Measurements from ENCODE around the gene KSR1.

KSR1 gene

DNA sequence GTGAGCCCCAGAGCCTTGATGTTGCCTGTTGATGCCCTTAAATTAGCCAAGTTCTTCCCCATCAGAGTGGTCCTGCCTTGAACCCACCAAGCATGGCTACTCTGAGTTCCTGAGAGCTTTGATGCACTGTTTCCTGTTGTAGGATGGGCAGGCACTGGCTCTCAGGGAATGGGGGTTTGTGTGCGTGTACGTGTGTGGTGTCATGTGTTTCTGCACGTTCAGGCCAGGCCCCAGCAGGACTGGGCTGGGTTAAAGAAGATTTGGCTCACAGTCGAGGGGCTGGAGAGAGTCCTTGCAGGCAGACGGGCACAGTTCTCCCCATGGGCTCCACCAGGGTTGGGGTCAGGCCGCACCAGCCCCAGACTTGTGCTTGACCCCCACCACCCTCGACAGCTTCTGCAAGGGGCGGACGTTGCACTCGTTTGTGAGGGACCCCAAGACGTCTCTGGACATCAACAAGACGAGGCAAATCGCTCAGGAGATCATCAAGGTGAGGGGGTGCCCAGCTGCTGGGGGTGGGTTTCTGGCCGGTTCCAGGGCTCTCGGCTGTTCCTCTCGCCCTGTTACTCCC, 151.4 kb downstream of the KSR1 start:
- Histone ChIP-seq H3K27ac (ENCODE audit: low read length) (no peak overlapping the region), H3K4me2 (ENCODE audit: low read length) (no peak overlapping the region), H3K9me3 (ENCODE audit: insufficient read depth, low read length) (no peaks in the 10 kb centered on the region), H3K79me2 (ENCODE audit: low read length) (no peaks in the 10 kb centered on the region), H4K20me1 (ENCODE audit: insufficient read depth, low read length) (no peaks in the 10 kb centered on the region), H3K9ac (ENCODE audit: low read length) (no peak overlapping the region), H3K36me3 (replicated peaks; ENCODE audit: low read depth, low read length) (no peaks in the 10 kb centered on the region), H2AFZ (ENCODE audit: low read depth, low read length) (no peak overlapping the region), H3K4me3 (ENCODE audit: low read length) (no peak overlapping the region), H3K4me1 (ENCODE audit: low read length) (no peaks in the 10 kb centered on the region), H3K27me3 (ENCODE audit: low read depth, low read length) (peaks cover 2% of the 10 kb centered on the region; the same call in 1 of the 2 replicates)
- TF ChIP-seq CTCF (IDR thresholded peaks at IDR 0.05; ENCODE audit: low read depth, low read length) (no peak), EZH2phosphoT487 (IDR thresholded peaks at IDR 0.05; ENCODE audit: low read depth) (no peak)

DNA sequence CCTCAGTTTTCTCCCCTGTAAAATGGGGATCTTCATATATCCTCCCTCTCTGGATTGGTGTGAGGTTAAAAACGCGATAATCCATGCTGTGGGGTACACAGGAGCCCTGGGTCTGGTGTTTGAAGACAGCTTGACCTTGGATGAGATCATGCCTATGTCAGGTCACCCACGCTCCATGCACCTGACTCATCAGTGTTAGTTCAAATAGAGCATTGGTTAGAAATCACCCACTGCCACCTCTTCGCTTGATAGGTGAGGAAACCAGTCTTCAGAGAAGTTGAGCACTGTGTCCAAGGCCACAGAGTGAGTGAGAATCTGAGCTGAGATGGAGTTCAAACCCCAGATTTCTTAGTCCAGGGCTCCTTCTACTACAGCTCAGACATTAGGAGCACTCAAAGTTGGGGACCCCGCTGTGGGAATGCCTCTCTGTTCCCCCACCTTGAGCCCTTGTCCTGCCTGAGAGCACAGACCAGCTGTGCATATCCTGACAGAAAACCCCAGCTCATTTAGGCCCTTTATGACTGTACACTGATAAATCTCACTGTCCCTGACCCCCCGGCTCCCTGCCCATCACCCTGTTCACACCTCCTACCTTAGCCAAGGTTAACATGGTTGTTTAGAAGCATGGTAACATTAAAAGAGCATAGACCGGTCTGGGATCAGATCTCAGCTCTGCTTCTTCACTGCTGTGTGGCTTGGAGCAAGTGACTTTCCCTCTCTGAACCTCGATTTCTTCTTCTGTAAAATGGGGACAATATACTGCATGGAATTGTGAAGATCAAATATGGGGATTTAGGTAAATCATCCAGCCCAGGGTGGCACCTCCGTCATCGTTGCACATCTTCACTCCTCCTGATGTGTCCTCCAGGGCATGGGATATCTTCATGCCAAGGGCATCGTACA, 152.3 kb downstream of the KSR1 start:
- Histone ChIP-seq H3K4me3 (ENCODE audit: low read length) (no peak overlapping the region), H4K20me1 (ENCODE audit: insufficient read depth, low read length) (no peaks in the 10 kb centered on the region), H3K27ac (ENCODE audit: low read length) (no peak overlapping the region), H3K4me1 (ENCODE audit: low read length) (no peaks in the 10 kb centered on the region), H3K36me3 (replicated peaks; ENCODE audit: low read depth, low read length) (no peaks in the 10 kb centered on the region), H3K9me3 (ENCODE audit: insufficient read depth, low read length) (no peaks in the 10 kb centered on the region), H3K27me3 (ENCODE audit: low read depth, low read length) (no peaks in the 10 kb centered on the region), H2AFZ (ENCODE audit: low read depth, low read length) (no peak overlapping the region), H3K9ac (ENCODE audit: low read length) (no peak overlapping the region), H3K79me2 (ENCODE audit: low read length) (no peaks in the 10 kb centered on the region), H3K4me2 (ENCODE audit: low read length) (no peak overlapping the region)
- TF ChIP-seq CTCF (IDR thresholded peaks at IDR 0.05; ENCODE audit: low read depth, low read length): no peak
- no peak for TF ChIP-seq EZH2phosphoT487 (IDR thresholded peaks at IDR 0.05; ENCODE audit: low read depth)

DNA sequence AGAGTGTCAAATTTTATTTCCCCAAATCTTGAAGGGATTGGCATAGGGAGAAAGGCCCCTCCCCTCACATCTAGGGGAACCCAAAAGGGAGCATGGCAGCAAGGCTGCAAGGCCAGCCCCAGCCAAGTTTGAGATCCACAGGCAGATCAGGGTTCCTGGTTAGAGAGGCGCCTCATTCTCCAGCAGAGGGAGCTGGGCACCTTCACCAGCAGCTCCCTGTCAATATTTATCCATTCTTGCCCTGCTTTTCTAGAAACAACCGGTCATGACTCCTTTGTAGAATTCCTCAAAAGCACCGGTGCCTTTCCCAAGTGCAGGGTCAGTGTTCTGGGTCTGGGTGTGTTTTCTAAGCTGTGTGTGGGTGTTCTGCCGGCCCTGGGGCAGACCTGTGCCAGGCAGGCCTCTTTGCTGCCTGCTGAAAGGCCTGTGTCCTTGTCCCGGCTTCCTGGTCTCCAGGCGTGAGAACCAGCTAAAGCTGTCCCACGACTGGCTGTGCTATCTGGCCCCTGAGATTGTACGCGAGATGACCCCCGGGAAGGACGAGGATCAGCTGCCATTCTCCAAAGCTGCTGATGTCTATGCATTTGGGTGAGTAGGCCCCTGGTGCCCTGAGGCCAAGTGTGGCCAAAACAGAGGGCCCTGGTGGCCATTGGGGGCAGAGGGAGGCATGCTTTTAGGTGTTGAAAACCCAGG, 153.5 kb downstream of the KSR1 start:
- H3K9ac ChIP-seq (ENCODE audit: low read length): no peak overlapping the region
- TF ChIP-seq EZH2phosphoT487 (IDR thresholded peaks at IDR 0.05; ENCODE audit: low read depth) (no peak), CTCF (IDR thresholded peaks at IDR 0.05; ENCODE audit: low read depth, low read length) (peak; percentile 75)

DNA sequence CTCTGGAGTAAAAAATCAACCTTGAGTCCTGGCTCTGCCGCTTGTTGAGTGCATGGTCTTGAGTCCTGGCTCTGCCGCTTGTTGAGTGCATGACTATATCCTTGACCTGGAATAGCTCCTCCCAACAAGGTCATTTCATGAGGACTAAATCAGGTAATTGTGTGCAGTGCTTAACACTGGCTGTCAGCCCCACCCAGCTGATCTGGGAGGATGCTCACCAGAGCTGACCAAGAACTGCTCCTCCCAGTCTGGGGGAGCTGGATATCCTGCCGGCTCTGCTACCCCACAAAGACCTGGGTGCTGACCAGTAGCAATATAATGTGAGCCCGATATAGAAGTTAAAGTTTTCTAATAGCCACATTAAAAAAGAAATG, 154.0 kb downstream of the KSR1 start:
- Histone ChIP-seq H3K9me3 (ENCODE audit: insufficient read depth, low read length) (no peaks in the 10 kb centered on the region), H3K4me2 (ENCODE audit: low read length) (no peak overlapping the region), H4K20me1 (ENCODE audit: insufficient read depth, low read length) (no peaks in the 10 kb centered on the region), H3K27ac (ENCODE audit: low read length) (no peak overlapping the region), H3K4me1 (ENCODE audit: low read length) (no peaks in the 10 kb centered on the region), H3K36me3 (replicated peaks; ENCODE audit: low read depth, low read length) (no peaks in the 10 kb centered on the region), H3K9ac (ENCODE audit: low read length) (no peak overlapping the region), H3K27me3 (ENCODE audit: low read depth, low read length) (0 out of 2 replicates have a peak, but pooled peaks cover 3% of the 10 kb centered on the region), H3K4me3 (ENCODE audit: low read length) (no peak overlapping the region), H3K79me2 (ENCODE audit: low read length) (no peaks in the 10 kb centered on the region), H2AFZ (ENCODE audit: low read depth, low read length) (no peak overlapping the region)
- TF ChIP-seq CTCF (IDR thresholded peaks at IDR 0.05; ENCODE audit: low read depth, low read length): no peak
- no peak for TF ChIP-seq EZH2phosphoT487 (IDR thresholded peaks at IDR 0.05; ENCODE audit: low read depth)

More for the DNA sequence above, 153.5 kb downstream of the KSR1 start:
- no peaks in the 10 kb centered on the region for H3K79me2 ChIP-seq (ENCODE audit: low read length)
- no peak overlapping the region for H3K4me3 ChIP-seq (ENCODE audit: low read length)
- no peak overlapping the region for H3K27ac ChIP-seq (ENCODE audit: low read length)
- no peak overlapping the region for H3K4me2 ChIP-seq (ENCODE audit: low read length)
- no peaks in the 10 kb centered on the region for H3K4me1 ChIP-seq (ENCODE audit: low read length)
- no peaks in the 10 kb centered on the region for H3K36me3 ChIP-seq (replicated peaks; ENCODE audit: low read depth, low read length)
- no peak overlapping the region; the same call in 1 of the 2 replicates for H2AFZ ChIP-seq (ENCODE audit: low read depth, low read length)
- no peaks in the 10 kb centered on the region for H4K20me1 ChIP-seq (ENCODE audit: insufficient read depth, low read length)
- no peaks in the 10 kb centered on the region for H3K27me3 ChIP-seq (ENCODE audit: low read depth, low read length)
- no peaks in the 10 kb centered on the region for H3K9me3 ChIP-seq (ENCODE audit: insufficient read depth, low read length)

All from OCI-LY3 (cell line).